ENCODE measurements around the gene PHF21A. TPM values are rescaled to one million over a fixed set of nuclear protein-coding genes. Genes with fewer than 3 reads are reported as not detected.

Gene PHF21A
- polyA plus RNA-seq, 1 donor (not counting 4 experiments of a cell fraction or from before 2014, with no cell fraction given) = 16.1 TPM

- H3K4me3 ChIP-seq (ENCODE audit: control insufficient read depth in 2 of 3, extremely low read depth in 1 of 3, insufficient read depth in 2 of 3, low read depth in 1 of 3, low read length in 3 of 3) = no peak overlapping the region
- no peaks in the 10 kb centered on the region for H3K36me3 ChIP-seq (ENCODE audit: control insufficient read depth in 2 of 2, extremely low read depth in 1 of 2, insufficient read depth in 2 of 2, low read length in 2 of 2)
- no peaks in the 10 kb centered on the region for H4K20me1 ChIP-seq (ENCODE audit: control insufficient read depth, extremely low read depth, insufficient read depth, low read length)
- H3K4me2 ChIP-seq (ENCODE audit: control insufficient read depth, extremely low read depth, insufficient read depth, low read depth, low read length) = no peak overlapping the region
- no peaks in the 10 kb centered on the region for H3K79me2 ChIP-seq (ENCODE audit: control insufficient read depth, insufficient read depth, low read length)
- H3K9ac ChIP-seq (ENCODE audit: control insufficient read depth, extremely low read depth, insufficient read depth, low read length) = no peak overlapping the region
- H3K27ac ChIP-seq (ENCODE audit: control insufficient read depth, insufficient read depth, low read length) = no peak overlapping the region
- no peak overlapping the region for H2AFZ ChIP-seq (ENCODE audit: control insufficient read depth, low read length)
- TF ChIP-seq CTCF (optimal IDR thresholded peaks at IDR 0.05 in 1 of 3, IDR thresholded peaks at IDR 0.05 in 1 of 3, conservative IDR thresholded peaks at IDR 0.05 in 1 of 3; ENCODE audit: extremely low read depth in 1 of 3, insufficient read depth in 2 of 3, low read length in 3 of 3) = no peak
- TF ChIP-seq EZH2 (IDR thresholded peaks at IDR 0.05; ENCODE audit: low read length) = no peak
- no peaks in the 10 kb centered on the region for H3K9me3 ChIP-seq (ENCODE audit: control insufficient read depth, low read depth, low read length)
- H3K9me1 ChIP-seq (ENCODE audit: control insufficient read depth, extremely low read depth, insufficient read depth, low read length) = no peaks in the 10 kb centered on the region
- dilution Hi-C loops (cut with MboI; ENCODE audit: extremely low pct_ligation_motif_present, low sequenced_read_pairs) = no loop called here
- no peaks in the 10 kb centered on the region for H3K27me3 ChIP-seq (ENCODE audit: control insufficient read depth, extremely low read depth, insufficient read depth, low read length)
- DNase-seq (ENCODE audit: low read depth, low spot score) = no peak
- peaks cover 17% of the 10 kb centered on the region for H3K4me1 ChIP-seq (ENCODE audit: control insufficient read depth, extremely low read depth, insufficient read depth, low read length)
- FAIRE-seq = no peak
Observed at GRCh38 chr11:46045811-46046210, 75.4 kb downstream of the PHF21A start.

- no peak overlapping the region for H2AFZ ChIP-seq (ENCODE audit: control insufficient read depth, low read length)
- no peak overlapping the region for H3K4me3 ChIP-seq (ENCODE audit: control insufficient read depth in 2 of 3, extremely low read depth in 1 of 3, insufficient read depth in 2 of 3, low read depth in 1 of 3, low read length in 3 of 3)
- no peak overlapping the region for H3K9ac ChIP-seq (ENCODE audit: control insufficient read depth, extremely low read depth, insufficient read depth, low read length)
- H3K27me3 ChIP-seq (ENCODE audit: control insufficient read depth, extremely low read depth, insufficient read depth, low read length) = no peaks in the 10 kb centered on the region
- peaks cover 6% of the 10 kb centered on the region for H3K4me1 ChIP-seq (ENCODE audit: control insufficient read depth, extremely low read depth, insufficient read depth, low read length)
- no peaks in the 10 kb centered on the region for H3K9me1 ChIP-seq (ENCODE audit: control insufficient read depth, extremely low read depth, insufficient read depth, low read length)
- H3K36me3 ChIP-seq (ENCODE audit: control insufficient read depth in 2 of 2, extremely low read depth in 1 of 2, insufficient read depth in 2 of 2, low read length in 2 of 2) = no peaks in the 10 kb centered on the region
- H3K9me3 ChIP-seq (ENCODE audit: control insufficient read depth, low read depth, low read length) = no peaks in the 10 kb centered on the region
- TF ChIP-seq CTCF (optimal IDR thresholded peaks at IDR 0.05 in 1 of 3, IDR thresholded peaks at IDR 0.05 in 1 of 3, conservative IDR thresholded peaks at IDR 0.05 in 1 of 3; ENCODE audit: extremely low read depth in 1 of 3, insufficient read depth in 2 of 3, low read length in 3 of 3) = no peak
- no peak for TF ChIP-seq EZH2 (IDR thresholded peaks at IDR 0.05; ENCODE audit: low read length)
- FAIRE-seq = no peak
- no peak overlapping the region for H3K4me2 ChIP-seq (ENCODE audit: control insufficient read depth, extremely low read depth, insufficient read depth, low read depth, low read length)
- H4K20me1 ChIP-seq (ENCODE audit: control insufficient read depth, extremely low read depth, insufficient read depth, low read length) = no peaks in the 10 kb centered on the region
- H3K27ac ChIP-seq (ENCODE audit: control insufficient read depth, insufficient read depth, low read length) = no peak overlapping the region
- no peak for DNase-seq (ENCODE audit: low read depth, low spot score)
- no peaks in the 10 kb centered on the region for H3K79me2 ChIP-seq (ENCODE audit: control insufficient read depth, insufficient read depth, low read length)
- dilution Hi-C loops (cut with MboI; ENCODE audit: extremely low pct_ligation_motif_present, low sequenced_read_pairs) = no loop called here
Observed at GRCh38 chr11:46044601-46045000, 76.7 kb downstream of the PHF21A start.

Data from keratinocyte (primary cell).